GM18873 (cell line): ENCODE data around the gene TM9SF1.

Experiments
- ATAC-seq: cut with Tn5 transposase; IDR thresholded peaks from one replicate; pipeline ENCODE4 v1.9.1; 2021; ENCODE audit warnings: mild to moderate bottlenecking, moderate library complexity, moderate number of reproducible peaks; ENCODE audit not compliant: unreplicated experiment, low FRiP score

The TM9SF1 gene

DNA sequence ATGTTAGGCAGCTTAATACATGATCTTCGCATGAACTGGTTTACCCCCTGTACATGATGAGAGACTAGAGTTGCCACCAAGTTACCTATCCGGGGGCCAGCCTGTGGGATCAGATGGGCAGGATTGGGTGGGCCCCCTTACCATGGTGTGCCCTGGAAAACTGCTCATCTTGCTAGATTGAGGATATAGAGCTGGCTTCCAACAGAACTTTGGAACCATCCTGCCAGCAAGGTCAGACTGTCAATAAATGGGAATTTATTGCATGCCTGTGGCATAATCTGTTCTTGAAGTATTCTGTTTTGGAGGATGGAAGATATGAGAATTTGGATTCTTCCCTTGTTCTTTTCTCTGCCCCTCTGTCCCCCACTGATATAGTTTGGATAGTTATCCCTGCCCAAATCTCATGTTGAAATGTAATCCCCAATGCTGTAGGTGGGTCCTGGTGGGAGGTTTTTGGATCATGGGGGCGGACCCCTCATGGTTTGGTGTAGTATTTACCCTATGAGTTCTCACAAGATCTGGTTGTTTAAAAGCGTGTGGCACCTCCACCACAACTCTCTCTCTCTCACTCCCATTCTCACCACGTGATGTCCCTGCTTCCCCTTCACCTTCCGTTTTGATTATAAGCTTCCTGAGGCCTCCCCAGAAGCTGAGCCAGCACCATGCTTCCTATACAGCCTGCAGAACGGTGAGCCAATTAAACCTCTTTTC, 3.7 kb upstream of the TM9SF1 start:
- no peak for ATAC-seq

- ATAC-seq, result no peak
Observed at GRCh38 chr14:24197056-24197450, 1.8 kb upstream of the TM9SF1 start.

GRCh38 chr14:24196071-24197055, 1.1 kb upstream of the TM9SF1 start:
- no peak for ATAC-seq

GRCh38 chr14:24194873-24195185, 412 bp downstream of the TM9SF1 start:
- ATAC-seq, result no peak

DNA sequence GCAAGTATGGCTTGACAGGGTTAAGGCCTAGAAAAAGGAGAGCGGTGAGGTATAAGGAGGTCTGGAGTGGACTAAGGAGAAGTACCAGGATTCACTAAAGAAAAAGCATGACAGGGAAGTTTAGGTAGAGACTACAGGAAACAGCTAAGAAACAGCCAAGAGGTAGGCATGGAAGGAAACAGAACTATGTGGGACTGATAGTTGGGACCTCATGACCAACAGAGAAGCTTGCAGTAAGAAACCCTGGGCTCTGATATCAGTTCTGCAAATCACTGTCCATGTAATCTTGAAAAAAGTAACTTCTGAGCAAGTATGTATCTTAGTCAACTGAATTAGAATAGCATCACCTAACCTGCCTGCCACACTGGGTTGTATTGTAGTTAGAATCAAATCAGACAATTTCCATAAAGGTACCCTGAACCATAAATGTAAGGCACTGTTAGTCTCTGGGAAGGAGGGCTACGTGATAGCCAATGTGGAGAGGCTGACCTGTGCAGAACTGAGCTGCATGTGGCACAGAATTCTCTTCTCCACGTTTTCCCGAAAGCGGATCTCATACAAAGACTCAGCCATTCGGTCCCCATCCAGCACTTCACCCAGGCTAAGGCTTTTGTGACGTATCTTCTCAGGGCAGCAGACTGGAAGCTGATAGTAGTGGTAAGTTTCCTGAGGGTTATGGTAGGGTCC, 912 bp downstream of the TM9SF1 start:
- no peak for ATAC-seq

- ATAC-seq, result no peak
Observed at GRCh38 chr14:24192933-24193332, 2.3 kb downstream of the TM9SF1 start.

DNA sequence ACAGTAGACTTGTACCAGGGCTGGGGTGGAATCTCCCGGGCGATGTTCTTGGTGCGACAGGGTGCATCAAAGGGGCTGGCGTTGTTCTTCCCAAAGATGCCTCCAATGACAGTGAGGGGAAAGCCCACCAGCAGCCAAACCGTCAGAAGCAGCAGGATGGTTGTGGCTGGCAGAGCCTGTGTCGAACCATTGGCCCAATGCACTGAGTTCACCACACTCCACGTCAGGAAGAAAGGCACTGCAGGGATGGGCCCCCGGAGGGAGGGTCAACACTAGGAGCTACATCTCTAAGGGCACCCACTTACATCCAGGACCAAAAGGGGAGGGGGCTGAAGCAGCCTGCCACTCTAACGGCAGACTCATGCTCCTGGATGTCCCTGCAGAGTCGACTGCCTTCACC, 4.8 kb downstream of the TM9SF1 start:
- no peak for ATAC-seq

DNA sequence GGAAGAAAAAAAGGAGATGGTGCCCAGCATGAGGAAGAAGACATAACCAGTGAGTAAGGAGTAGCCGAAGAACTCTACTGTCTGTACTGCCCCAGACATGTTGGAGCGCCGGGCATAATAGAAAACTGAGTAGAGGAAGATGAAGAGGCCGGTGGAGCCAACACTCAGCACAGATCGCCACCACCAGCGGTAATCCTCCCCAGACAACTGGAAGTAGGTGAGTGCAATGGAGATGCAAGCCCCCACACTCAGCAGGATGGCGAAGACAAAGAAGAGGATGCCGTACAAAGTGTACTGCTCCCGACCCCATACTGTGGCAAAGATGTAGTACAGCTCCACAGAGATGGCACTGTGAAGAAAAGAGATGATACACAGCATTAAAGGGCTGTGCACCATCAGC, 5.8 kb downstream of the TM9SF1 start:
- no peak for ATAC-seq

- ATAC-seq, result no peak
Observed at GRCh38 chr14:24189059-24189375, 6.2 kb downstream of the TM9SF1 start.

DNA sequence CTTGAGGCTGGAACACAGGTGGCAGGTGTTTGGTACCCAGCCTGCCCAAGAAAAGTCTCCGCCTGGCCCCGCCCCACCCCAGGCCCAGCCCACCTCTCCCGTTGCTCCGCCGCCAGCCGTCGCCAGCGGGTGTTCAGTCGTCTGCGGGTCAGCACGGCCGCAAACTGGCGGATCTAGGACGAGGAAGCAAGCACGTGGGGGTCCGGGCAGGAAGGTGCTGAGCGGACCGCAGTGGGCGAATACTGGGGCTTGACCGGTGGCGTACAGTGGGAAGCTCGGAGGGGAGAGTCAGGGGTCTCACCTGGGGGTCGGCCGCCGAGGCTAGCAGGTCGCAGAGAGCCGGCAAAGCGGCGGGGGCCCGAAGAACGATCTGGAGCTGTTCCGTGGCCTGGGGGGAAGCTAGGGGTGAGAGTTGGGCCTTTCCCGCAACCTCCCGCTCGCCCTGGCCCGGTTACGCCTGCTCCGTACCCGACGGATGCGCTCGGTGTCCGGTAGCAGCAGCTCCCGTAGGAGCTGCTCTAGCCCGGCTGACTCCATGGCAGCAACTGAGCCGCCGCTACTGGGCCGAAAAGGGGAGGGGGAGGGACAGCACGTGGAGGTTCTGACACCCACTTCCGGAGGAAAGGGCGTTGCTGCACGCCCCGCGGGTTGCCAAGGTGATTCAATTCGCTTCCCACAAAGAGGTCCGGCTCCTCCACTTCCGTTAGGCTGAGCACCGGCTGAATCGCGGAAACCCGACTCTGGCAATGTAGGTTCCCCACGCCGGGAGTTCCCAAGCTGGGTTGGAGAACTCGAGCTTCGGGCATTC, 6.8 kb downstream of the TM9SF1 start, which contains the start of gene IPO4:
TSS of gene IPO4 (minus strand) at position 566 of the 808 bp plus-strand sequence. CDS start at position 537, 29 bp downstream.
- ATAC-seq, result peak; percentile 82

- ATAC-seq, result no peak
Observed at GRCh38 chr14:24187539-24187915, 7.7 kb downstream of the TM9SF1 start.

GRCh38 chr14:24186831-24187538, 8.3 kb downstream of the TM9SF1 start:
- ATAC-seq, result no peak

- no peak for ATAC-seq
Observed at GRCh38 chr14:24185741-24186140, 9.5 kb downstream of the TM9SF1 start.

- ATAC-seq, result no peak
Observed at GRCh38 chr14:24185026-24185425, 10.2 kb downstream of the TM9SF1 start.

GRCh38 chr14:24184104-24184970, 10.9 kb downstream of the TM9SF1 start:
- ATAC-seq, result no peak

GRCh38 chr14:24183014-24183481, 12.2 kb downstream of the TM9SF1 start:
- no peak for ATAC-seq

DNA sequence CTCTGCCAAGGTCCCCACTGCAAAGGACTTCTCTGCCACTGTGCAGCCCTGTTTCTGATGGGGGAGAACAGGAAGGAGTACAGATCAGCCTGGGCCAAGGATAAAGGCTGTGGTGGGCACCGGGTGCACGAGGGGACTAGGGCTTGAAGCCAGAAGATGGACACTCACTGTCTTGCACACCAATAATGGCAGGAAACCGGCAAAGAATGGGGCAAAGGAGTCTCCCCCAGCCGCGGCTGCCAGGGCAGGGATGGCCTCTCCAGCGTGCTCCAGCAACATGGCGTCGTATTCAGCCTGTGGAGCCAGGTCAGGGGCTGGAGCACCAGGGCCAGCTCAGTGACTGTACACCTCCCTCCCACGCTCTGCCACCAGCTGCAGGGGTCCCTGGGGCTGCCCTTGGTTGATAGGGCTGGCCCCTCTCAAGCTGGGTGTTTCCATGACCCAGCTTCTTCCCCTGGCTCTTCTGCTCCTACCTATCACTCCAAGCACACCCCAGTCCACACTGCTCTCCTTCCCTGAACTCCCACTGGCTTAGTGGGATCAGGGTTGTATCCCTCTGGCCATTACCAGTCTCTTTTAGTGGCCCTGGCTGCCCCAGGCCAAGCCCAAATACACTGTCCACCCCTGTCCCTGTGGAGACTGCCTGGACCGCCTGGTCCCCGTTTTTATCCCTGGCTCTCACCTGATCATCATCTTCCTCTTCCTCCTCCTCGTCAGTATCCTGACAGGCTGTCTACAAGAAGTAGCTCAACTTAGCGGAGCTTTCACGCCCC, 12.9 kb downstream of the TM9SF1 start:
- no peak for ATAC-seq
